Measurements from ENCODE around the gene KIRREL1.

KIRREL1 gene

GRCh38 chr1:158059984-158060383 lies 66.5 kb downstream of the KIRREL1 start:
- peaks cover 25% of the 10 kb centered on the region for H3K36me3 ChIP-seq (ENCODE audit: low read depth)
- H3K9me3 ChIP-seq (ENCODE audit: severe bottlenecking) = no peaks in the 10 kb centered on the region
- H3K27ac ChIP-seq (ENCODE audit: poor library complexity, severe bottlenecking) = no peak overlapping the region
- no peaks in the 10 kb centered on the region for H3K4me1 ChIP-seq (ENCODE audit: insufficient read depth, poor library complexity, severe bottlenecking)
- no peaks in the 10 kb centered on the region for H3K27me3 ChIP-seq (ENCODE audit: insufficient read depth, poor library complexity, severe bottlenecking)
- H3K4me3 ChIP-seq (ENCODE audit: severe bottlenecking) = no peak overlapping the region
- no peak for ATAC-seq (ENCODE audit: low read depth)
- no peak for TF ChIP-seq CTCF (IDR thresholded peaks at IDR 0.05; ENCODE audit: poor library complexity, severe bottlenecking)
- no peak for DNase-seq (ENCODE audit: low spot score)

- TF ChIP-seq CTCF (IDR thresholded peaks at IDR 0.05; ENCODE audit: poor library complexity, severe bottlenecking) = no peak
- Histone ChIP-seq H3K27me3 (ENCODE audit: insufficient read depth, poor library complexity, severe bottlenecking) (no peaks in the 10 kb centered on the region), H3K27ac (ENCODE audit: poor library complexity, severe bottlenecking) (no peak overlapping the region), H3K9me3 (ENCODE audit: severe bottlenecking) (no peaks in the 10 kb centered on the region), H3K36me3 (ENCODE audit: low read depth) (peaks cover 28% of the 10 kb centered on the region), H3K4me3 (ENCODE audit: severe bottlenecking) (no peak overlapping the region), H3K4me1 (ENCODE audit: insufficient read depth, poor library complexity, severe bottlenecking) (no peaks in the 10 kb centered on the region)
- ATAC-seq (ENCODE audit: low read depth) (no peak), DNase-seq (ENCODE audit: low spot score) (no peak)
These were observed 68.7 kb downstream of the KIRREL1 start for GRCh38 chr1:158062174-158062573.

GRCh38 chr1:158067662-158068061 lies 74.2 kb downstream of the KIRREL1 start:
- DNase-seq (ENCODE audit: low spot score) (no peak), ATAC-seq (ENCODE audit: low read depth) (no peak; the same call in 2 of the 3 replicates)

GRCh38 chr1:158068918-158069317 lies 75.5 kb downstream of the KIRREL1 start:
- H3K4me1 ChIP-seq (ENCODE audit: insufficient read depth, poor library complexity, severe bottlenecking) = no peaks in the 10 kb centered on the region
- no peaks in the 10 kb centered on the region for H3K9me3 ChIP-seq (ENCODE audit: severe bottlenecking)
- no peak overlapping the region for H3K4me3 ChIP-seq (ENCODE audit: severe bottlenecking)
- H3K27me3 ChIP-seq (ENCODE audit: insufficient read depth, poor library complexity, severe bottlenecking) = no peaks in the 10 kb centered on the region
- DNase-seq (ENCODE audit: low spot score) = no peak
- no peak overlapping the region for H3K27ac ChIP-seq (ENCODE audit: poor library complexity, severe bottlenecking)
- no peak for TF ChIP-seq CTCF (IDR thresholded peaks at IDR 0.05; ENCODE audit: poor library complexity, severe bottlenecking)
- H3K36me3 ChIP-seq (ENCODE audit: low read depth) = peaks cover 11% of the 10 kb centered on the region
- no peak for ATAC-seq (ENCODE audit: low read depth)

More at GRCh38 chr1:158067662-158068061, 74.2 kb downstream of the KIRREL1 start:
- TF ChIP-seq CTCF (IDR thresholded peaks at IDR 0.05; ENCODE audit: poor library complexity, severe bottlenecking) = no peak
- Histone ChIP-seq H3K27me3 (ENCODE audit: insufficient read depth, poor library complexity, severe bottlenecking) (no peaks in the 10 kb centered on the region), H3K4me3 (ENCODE audit: severe bottlenecking) (no peak overlapping the region), H3K9me3 (ENCODE audit: severe bottlenecking) (no peaks in the 10 kb centered on the region), H3K4me1 (ENCODE audit: insufficient read depth, poor library complexity, severe bottlenecking) (no peaks in the 10 kb centered on the region), H3K27ac (ENCODE audit: poor library complexity, severe bottlenecking) (no peak overlapping the region), H3K36me3 (ENCODE audit: low read depth) (peaks cover 11% of the 10 kb centered on the region)

- ATAC-seq (ENCODE audit: low read depth) = no peak
- Histone ChIP-seq H3K36me3 (ENCODE audit: low read depth) (peaks cover 19% of the 10 kb centered on the region), H3K4me3 (ENCODE audit: severe bottlenecking) (no peak overlapping the region), H3K9me3 (ENCODE audit: severe bottlenecking) (no peaks in the 10 kb centered on the region), H3K27me3 (ENCODE audit: insufficient read depth, poor library complexity, severe bottlenecking) (no peaks in the 10 kb centered on the region), H3K27ac (ENCODE audit: poor library complexity, severe bottlenecking) (no peak overlapping the region), H3K4me1 (ENCODE audit: insufficient read depth, poor library complexity, severe bottlenecking) (no peaks in the 10 kb centered on the region)
- DNase-seq (ENCODE audit: low spot score) = no peak
- TF ChIP-seq CTCF (IDR thresholded peaks at IDR 0.05; ENCODE audit: poor library complexity, severe bottlenecking) = no peak
These were observed 77.7 kb downstream of the KIRREL1 start for GRCh38 chr1:158071138-158071537.

All from RWPE2 (cell line).